ENCODE measurements around the gene QRICH2.

Gene QRICH2, protein sequence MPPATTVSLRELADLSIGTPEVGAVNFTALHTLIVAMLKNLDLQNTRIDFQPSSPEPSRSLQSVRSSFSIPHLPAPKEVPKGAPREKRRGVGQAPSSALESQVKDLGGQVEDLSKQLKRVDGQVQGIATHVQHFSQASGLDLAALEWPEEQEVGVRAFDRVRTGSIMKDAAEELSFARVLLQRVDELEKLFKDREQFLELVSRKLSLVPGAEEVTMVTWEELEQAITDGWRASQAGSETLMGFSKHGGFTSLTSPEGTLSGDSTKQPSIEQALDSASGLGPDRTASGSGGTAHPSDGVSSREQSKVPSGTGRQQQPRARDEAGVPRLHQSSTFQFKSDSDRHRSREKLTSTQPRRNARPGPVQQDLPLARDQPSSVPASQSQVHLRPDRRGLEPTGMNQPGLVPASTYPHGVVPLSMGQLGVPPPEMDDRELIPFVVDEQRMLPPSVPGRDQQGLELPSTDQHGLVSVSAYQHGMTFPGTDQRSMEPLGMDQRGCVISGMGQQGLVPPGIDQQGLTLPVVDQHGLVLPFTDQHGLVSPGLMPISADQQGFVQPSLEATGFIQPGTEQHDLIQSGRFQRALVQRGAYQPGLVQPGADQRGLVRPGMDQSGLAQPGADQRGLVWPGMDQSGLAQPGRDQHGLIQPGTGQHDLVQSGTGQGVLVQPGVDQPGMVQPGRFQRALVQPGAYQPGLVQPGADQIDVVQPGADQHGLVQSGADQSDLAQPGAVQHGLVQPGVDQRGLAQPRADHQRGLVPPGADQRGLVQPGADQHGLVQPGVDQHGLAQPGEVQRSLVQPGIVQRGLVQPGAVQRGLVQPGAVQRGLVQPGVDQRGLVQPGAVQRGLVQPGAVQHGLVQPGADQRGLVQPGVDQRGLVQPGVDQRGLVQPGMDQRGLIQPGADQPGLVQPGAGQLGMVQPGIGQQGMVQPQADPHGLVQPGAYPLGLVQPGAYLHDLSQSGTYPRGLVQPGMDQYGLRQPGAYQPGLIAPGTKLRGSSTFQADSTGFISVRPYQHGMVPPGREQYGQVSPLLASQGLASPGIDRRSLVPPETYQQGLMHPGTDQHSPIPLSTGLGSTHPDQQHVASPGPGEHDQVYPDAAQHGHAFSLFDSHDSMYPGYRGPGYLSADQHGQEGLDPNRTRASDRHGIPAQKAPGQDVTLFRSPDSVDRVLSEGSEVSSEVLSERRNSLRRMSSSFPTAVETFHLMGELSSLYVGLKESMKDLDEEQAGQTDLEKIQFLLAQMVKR (N-terminal part only)

DNA sequence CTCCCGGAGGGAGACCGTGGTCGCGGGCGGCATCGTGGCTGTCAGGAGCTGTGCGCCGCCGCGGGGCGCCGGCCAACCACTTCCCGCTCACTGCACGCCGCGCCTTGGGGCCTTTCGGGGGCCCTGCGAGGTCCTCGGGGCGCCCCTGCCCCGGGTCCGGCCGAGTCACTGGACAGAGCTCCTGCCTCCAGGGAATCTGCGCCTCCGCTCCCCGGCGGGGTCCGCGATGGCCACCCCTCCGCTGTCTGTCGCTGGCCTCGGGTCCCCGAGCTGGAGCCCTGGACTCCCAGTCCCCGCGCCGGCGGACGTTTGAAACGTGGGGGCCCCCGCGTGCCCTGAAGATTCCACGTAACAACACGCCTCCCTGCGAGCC, at the start of gene QRICH2:
Gene QRICH2, minus strand, starts transcription at position 311 of the 373 bp plus-strand sequence. Its CDS starts 278 bp downstream, at position 33.
- no peak for DNase-seq (ENCODE audit: low spot score)
- in situ Hi-C loops (cut with MboI; ENCODE audit: low sequenced_read_pairs, unreplicated experiment) = no loop called here

DNA sequence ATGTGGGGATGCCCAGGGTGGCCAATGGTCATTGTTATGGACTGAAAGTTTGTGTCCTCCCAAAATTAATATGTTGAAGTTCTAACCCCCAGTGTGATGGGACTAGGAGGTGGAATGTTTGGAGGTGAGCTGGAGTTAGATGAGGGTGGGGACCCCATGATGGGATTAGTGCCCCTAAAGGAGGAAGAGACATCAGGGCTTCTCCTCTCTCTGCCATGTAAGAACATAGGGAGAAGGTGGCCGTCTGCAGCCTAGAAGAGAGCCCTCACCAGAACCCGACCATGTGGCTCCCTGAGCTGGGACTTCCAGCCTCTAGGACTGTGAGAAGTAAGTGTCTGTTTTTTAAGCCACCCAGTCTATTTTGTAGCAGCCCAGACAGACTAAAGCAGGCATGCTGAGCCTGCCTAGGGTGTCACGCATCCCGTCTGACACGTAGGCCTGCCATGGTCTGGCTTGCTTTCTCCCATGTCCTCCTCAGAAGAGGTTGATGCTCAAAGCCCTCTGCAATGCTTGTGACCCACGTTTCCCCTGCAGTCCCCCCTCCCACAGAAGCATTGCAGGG, 49.6 kb upstream of the QRICH2 start:
- no peak for DNase-seq (ENCODE audit: low spot score)
- TF ChIP-seq, protein P1, sequence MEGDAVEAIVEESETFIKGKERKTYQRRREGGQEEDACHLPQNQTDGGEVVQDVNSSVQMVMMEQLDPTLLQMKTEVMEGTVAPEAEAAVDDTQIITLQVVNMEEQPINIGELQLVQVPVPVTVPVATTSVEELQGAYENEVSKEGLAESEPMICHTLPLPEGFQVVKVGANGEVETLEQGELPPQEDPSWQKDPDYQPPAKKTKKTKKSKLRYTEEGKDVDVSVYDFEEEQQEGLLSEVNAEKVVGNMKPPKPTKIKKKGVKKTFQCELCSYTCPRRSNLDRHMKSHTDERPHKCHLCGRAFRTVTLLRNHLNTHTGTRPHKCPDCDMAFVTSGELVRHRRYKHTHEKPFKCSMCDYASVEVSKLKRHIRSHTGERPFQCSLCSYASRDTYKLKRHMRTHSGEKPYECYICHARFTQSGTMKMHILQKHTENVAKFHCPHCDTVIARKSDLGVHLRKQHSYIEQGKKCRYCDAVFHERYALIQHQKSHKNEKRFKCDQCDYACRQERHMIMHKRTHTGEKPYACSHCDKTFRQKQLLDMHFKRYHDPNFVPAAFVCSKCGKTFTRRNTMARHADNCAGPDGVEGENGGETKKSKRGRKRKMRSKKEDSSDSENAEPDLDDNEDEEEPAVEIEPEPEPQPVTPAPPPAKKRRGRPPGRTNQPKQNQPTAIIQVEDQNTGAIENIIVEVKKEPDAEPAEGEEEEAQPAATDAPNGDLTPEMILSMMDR (IDR thresholded peaks at IDR 0.05; ENCODE audit: borderline replicate concordance, control extremely low read depth, extremely low read depth, insufficient read depth, missing control alignments) = no peak
- in situ Hi-C loops (cut with MboI; ENCODE audit: low sequenced_read_pairs, unreplicated experiment) = no loop called here

More for the DNA sequence above, at the start of gene QRICH2:
- TF ChIP-seq, protein P1 (IDR thresholded peaks at IDR 0.05; ENCODE audit: borderline replicate concordance, control extremely low read depth, extremely low read depth, insufficient read depth, missing control alignments) = no peak

DNA sequence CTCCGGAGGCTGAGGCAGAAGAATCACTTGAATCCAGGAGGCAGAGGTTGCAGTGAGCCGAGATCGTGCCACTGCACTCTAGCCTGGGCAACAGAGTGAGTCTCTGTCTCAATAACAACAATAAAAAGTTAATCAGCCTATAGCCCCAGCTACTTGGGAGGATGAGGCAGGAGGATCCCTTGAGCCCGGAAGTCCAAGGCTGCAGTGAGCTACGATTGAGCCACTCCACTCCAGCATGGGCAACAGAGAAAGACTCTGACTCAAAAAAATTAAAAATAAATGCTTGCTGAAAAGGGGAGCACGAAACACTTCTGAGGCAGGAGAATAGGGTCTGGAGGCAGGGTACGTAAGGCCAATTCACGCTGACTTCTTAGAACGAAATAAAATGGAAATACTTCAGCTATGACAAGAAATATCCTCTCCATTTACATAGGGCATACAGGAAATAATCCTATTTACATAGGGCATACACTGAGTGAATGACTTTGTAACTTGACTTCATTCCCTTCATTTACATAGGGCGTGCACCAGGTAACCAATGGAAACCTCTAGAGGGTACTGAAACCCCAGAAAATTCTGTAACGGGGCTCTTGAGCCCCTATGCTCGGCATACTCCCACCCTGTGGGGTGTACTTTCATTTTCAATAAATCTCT, 48.9 kb upstream of the QRICH2 start:
- TF ChIP-seq, protein P1 (IDR thresholded peaks at IDR 0.05; ENCODE audit: borderline replicate concordance, control extremely low read depth, extremely low read depth, insufficient read depth, missing control alignments) = no peak
- no peak for DNase-seq (ENCODE audit: low spot score)
- in situ Hi-C loops (cut with MboI; ENCODE audit: low sequenced_read_pairs, unreplicated experiment) = no loop called here

DNA sequence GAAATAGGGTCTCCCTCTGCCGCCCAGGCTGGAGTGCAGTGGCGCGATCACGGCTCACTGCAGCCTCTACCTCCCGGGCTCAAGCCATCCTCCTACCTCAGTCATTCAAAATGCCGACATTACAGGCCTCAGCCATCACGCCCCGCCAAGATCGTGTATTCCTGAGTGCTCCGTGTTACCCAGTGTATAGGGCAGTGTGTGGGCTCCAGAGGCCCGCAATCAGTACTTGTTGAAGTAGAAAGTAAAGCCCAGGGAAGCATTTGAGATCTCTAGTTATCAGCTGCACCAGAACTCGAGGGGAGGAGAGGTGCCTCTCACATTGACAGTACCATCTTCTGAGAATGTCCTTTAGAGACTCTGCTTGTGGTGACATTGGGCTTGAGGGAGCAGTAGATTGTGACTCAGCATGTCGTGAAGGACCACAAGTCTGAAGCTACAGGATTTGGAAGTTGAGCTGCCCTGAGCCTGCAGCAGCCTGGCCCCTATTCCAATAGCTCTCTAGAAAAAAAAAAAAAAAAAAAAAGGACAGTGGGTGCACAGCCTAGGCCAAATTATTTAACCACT, 46.8 kb upstream of the QRICH2 start:
- no peak for DNase-seq (ENCODE audit: low spot score)
- in situ Hi-C loops (cut with MboI; ENCODE audit: low sequenced_read_pairs, unreplicated experiment) = no loop called here
- TF ChIP-seq, protein P1 (IDR thresholded peaks at IDR 0.05; ENCODE audit: borderline replicate concordance, control extremely low read depth, extremely low read depth, insufficient read depth, missing control alignments) = no peak

DNA sequence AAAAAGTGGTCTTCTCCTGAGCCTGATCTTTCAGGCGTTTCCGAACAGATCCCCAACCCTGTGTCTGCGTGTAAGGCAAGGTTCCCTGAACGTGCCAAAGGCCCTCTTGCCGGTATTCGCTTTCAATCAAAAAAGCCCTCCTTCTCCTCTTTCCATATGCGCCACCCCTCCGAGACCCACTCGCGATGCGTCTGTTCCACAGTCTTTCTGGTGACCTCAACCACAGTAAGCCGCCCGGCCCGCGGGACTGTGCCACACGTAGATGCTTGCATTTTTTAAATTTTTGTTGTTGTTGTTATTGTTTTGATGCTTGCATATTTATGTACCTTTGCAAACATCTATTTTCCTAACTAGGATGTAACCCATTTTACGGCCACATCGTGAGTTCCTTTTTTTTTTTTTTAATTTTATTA, 46.2 kb upstream of the QRICH2 start:
- TF ChIP-seq, protein P1 (IDR thresholded peaks at IDR 0.05; ENCODE audit: borderline replicate concordance, control extremely low read depth, extremely low read depth, insufficient read depth, missing control alignments) = no peak
- DNase-seq (ENCODE audit: low spot score) = no peak
- in situ Hi-C loops (cut with MboI; ENCODE audit: low sequenced_read_pairs, unreplicated experiment) = no loop called here

Data from GM13976 (cell line).